Measurements from ENCODE around the gene SLC7A8.

DNA sequence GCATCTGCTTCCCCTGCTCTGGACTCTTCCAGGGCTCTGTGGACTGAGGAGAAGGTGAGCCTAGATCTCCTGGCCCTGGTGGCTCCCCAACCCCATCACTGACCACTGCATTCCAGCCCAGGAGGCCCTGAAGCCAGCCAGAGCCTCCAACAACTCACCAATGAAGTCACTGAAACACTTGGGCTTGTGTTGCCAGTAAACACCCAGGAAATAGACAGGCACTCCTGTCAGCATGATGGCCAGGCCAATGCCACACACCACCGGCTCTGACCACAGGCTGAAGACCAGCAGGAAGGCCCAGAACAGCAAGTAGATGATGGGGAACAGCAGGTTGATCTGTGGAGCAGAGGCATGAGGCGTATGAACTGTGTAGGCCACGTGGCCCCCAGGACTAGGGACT lies 55.6 kb downstream of the SLC7A8 start:
- no peak for TF ChIP-seq HDGF (IDR thresholded peaks at IDR 0.05; ENCODE audit: borderline replicate concordance)
- TF ChIP-seq TARDBP (IDR thresholded peaks at IDR 0.05), result no peak
- TF ChIP-seq CTBP1 (IDR thresholded peaks at IDR 0.05; ENCODE audit: borderline replicate concordance), result no peak
- no peak for TF ChIP-seq LEF1 (IDR thresholded peaks at IDR 0.05; ENCODE audit: borderline replicate concordance)
- TF ChIP-seq FOXA1 (IDR thresholded peaks at IDR 0.05), result no peak
- no peak for TF ChIP-seq ELF4 (IDR thresholded peaks at IDR 0.05)
- TF ChIP-seq, protein P1, sequence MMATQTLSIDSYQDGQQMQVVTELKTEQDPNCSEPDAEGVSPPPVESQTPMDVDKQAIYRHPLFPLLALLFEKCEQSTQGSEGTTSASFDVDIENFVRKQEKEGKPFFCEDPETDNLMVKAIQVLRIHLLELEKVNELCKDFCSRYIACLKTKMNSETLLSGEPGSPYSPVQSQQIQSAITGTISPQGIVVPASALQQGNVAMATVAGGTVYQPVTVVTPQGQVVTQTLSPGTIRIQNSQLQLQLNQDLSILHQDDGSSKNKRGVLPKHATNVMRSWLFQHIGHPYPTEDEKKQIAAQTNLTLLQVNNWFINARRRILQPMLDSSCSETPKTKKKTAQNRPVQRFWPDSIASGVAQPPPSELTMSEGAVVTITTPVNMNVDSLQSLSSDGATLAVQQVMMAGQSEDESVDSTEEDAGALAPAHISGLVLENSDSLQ (IDR thresholded peaks at IDR 0.05), result no peak
- no peak for TF ChIP-seq BHLHE40 (IDR thresholded peaks at IDR 0.05; ENCODE audit: borderline replicate concordance)
- no peak for TF ChIP-seq FOXK2 (IDR thresholded peaks at IDR 0.05)
- TF ChIP-seq FOXM1 (IDR thresholded peaks at IDR 0.05; ENCODE audit: borderline replicate concordance), result no peak
- no peak for TF ChIP-seq SP1 (IDR thresholded peaks at IDR 0.05)
- TF ChIP-seq L3MBTL2 (conservative IDR thresholded peaks at IDR 0.05), result no peak
- TF ChIP-seq SUZ12 (IDR thresholded peaks at IDR 0.05), result no peak

Measured in HEK293T (cell line).